ENCODE results near the gene DPYSL3.

The DPYSL3 gene

GRCh38 chr5:147359581-147359980 is 150.3 kb downstream of the DPYSL3 start:
- no peak overlapping the region for H3K27ac ChIP-seq
- no peak for TF ChIP-seq CTCF (conservative IDR thresholded peaks at IDR 0.05)

DNA sequence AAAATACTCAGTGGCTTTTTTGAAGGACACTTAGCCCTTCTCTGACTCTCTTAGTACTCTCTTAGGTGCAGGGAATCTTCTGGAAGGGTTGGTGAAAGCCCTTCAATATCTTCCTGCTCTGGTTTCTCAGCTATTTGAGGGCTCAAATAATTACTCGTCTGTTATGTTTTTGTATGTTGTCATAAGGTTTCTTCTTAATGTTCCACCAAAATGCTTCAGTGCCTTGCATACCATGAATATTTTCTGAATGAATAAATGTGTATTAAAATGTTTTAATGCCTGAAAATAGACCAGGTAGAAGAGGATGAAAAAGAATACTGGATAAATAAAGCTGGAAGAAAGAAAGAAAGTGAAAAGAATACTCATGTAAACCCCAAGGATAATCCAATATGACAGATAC is 150.8 kb downstream of the DPYSL3 start:
- no peak overlapping the region for H3K27ac ChIP-seq
- TF ChIP-seq CTCF (conservative IDR thresholded peaks at IDR 0.05), result no peak

GRCh38 chr5:147349241-147349640 is 160.6 kb downstream of the DPYSL3 start:
- TF ChIP-seq CTCF (conservative IDR thresholded peaks at IDR 0.05), result no peak
- H3K27ac ChIP-seq, result no peak overlapping the region

DNA sequence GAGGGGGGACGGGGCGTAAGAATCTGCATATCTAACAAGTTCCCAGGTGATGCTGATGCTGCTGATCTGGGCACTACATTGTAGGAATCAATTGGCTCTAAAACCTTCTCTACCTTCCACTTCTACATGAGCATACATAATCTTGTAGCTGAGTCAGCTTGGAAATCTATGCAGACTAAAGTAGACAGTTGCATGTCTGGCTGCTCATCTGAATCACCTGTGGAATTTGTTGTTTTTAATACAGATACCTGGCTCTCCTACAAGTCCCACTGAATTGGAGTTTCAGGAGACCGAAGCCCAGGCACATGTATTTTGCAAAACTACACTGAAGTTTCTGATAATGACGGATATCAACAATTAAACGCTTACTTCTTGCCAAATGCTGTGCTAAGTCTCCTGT is 161.4 kb downstream of the DPYSL3 start:
- H3K27ac ChIP-seq, result no peak overlapping the region
- no peak for TF ChIP-seq CTCF (conservative IDR thresholded peaks at IDR 0.05)

DNA sequence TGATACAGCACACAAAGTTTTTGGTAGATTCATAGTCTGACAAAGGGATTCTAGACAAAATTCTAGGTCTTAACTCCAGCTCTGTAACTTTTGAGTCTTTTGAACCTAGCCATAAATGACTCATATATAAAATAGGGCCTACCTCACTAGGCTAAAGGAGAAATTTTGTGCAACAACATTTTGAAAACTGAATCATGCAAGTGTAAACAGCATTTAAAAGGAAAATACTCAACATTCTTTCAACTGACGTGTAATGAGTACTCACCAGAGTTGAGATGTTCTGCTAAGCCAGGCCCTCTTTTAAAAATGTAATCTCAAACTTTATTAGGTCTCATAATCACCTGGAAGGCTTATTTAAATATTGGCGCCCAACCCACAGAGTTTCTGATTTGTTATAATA is 161.8 kb downstream of the DPYSL3 start:
- TF ChIP-seq CTCF (conservative IDR thresholded peaks at IDR 0.05), result no peak
- H3K27ac ChIP-seq, result no peak overlapping the region

- no peak for TF ChIP-seq CTCF (conservative IDR thresholded peaks at IDR 0.05)
- H3K27ac ChIP-seq, result no peak overlapping the region
These were observed 163.8 kb downstream of the DPYSL3 start for GRCh38 chr5:147346006-147346561.

- H3K27ac ChIP-seq, result no peak overlapping the region
- no peak for TF ChIP-seq CTCF (conservative IDR thresholded peaks at IDR 0.05)
These were observed 165.0 kb downstream of the DPYSL3 start for GRCh38 chr5:147344861-147345260.

Measured in VCaP (cell line).